IPS-11a (cell line): ENCODE results near the gene SIRT2.

ENCODE experiments used
- H3K4me3 ChIP-seq: one replicate; pipeline ENCODE4 v1.5.1; 2013; ENCODE audit warnings: low read depth, low read length, control low read depth

SIRT2 gene

GRCh38 chr19:38920602-38921419 is 21.4 kb upstream of the SIRT2 start:
- no peak overlapping the region for H3K4me3 ChIP-seq

- no peak overlapping the region for H3K4me3 ChIP-seq
Observed at GRCh38 chr19:38919837-38920601, 20.6 kb upstream of the SIRT2 start.

DNA sequence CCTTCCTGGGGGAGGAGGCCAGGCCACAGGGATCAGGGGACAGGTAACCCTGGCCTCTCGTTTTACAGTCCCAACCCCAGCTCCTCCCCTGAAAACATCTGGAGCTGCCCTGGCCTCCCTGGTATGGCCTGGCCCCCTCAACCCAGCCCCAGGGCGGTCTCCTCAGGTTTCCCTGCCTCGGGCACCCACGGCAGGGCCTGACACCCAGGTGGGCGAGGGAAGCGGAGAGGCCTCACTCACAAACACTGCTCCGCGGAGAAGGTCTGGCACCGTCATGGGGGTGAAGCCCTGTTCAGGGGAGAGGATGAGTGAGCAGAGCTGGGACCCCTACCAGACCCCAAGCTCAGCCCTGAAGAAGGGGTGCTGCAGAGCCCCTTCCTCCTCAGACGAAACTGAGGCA is 19.1 kb upstream of the SIRT2 start:
- no peak overlapping the region for H3K4me3 ChIP-seq

DNA sequence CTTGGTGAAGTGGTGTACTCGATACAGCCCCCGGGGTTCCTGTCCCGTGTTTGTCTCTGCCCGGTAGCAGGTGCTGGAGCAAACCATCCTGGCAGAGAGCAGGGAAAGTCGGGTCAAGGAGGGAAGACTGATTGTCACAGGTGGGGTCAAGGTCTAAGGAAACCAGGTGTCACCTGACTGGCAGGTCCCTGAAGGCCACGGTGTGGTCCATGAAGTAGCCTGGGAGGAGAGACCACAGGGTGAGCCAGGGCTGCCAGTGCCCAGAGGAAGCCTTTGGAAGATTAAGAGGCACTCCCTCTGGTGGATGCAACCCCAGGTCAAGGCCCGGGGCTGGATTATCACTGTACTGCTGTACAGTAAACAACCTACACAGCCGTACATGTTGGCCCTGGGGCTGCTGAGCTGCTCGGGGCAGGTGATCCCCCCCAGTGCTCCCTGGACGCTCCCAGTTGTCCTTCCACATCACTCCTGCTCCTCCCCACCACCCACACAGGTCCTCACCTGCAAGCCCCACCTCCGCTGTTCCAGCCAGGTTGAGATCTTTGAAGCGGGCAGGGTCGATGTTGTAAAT is 18.6 kb upstream of the SIRT2 start:
- no peak overlapping the region for H3K4me3 ChIP-seq

GRCh38 chr19:38917516-38917915 is 18.1 kb upstream of the SIRT2 start:
- no peak overlapping the region for H3K4me3 ChIP-seq

GRCh38 chr19:38915329-38916321 is 16.2 kb upstream of the SIRT2 start:
- no peak overlapping the region for H3K4me3 ChIP-seq

DNA sequence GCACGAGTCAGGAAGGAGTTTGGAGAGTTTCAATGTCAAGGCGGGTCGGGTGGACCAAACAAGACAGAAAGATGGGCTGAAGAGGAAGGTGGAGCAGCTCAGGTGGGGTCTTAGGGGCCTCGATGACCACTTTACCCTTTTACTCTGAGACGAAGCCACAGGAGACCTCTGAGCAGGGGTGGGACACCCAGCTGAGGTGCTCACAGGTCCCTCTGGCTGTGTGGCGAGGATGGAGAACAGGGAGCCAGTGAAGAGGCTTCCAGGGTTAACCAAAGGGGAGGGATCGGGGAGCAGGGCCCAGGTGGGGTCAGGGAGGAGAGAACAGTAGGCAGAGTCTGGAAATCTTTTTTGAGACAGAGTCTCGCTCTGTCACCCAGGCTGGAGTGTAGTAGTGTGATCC is 14.5 kb upstream of the SIRT2 start:
- H3K4me3 ChIP-seq = no peak overlapping the region

DNA sequence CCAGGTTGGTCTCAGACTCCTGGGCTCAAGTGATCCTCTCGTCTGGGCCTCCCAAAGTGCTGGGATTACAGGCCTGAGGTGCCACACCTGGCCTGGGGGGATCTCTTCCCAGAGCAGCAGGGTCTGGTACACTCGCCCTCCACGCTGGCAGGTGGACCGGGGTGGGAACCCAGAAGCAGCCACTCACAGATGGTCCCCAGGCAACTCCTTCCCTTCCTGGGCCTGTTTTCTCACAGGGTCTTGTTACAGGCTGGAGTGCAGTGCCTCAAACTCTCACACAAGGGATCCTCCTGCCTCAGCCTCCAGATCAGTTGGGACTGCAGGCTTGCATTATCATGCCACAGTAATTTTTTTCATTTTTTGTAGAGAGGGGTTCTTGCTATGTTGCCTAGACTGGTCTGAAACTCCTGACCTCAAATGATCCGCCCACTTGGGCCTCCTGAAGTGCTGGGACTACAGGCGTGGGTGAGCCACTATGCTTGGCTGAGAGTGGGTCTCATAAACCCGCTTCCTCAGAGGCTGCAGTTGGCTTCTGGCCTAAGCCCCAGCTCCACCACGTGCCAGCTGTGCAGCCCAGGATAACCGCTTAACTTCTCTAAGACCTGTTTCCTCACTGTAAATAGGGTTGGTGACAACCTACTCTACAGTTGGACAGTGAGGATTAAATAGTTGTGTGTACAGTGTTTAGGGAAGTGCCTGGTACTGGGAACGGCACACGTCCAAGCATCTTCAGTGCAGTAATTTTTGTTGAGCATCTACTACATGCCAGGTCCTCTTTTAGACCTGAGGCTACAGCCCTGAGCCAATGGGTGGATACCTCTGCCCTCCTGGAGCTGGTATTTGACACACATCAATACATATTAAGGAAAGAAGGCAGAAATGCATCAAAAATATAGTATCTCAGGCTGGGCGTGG is 13.4 kb upstream of the SIRT2 start:
- H3K4me3 ChIP-seq = no peak overlapping the region

GRCh38 chr19:38911388-38912001 is 12.1 kb upstream of the SIRT2 start:
- H3K4me3 ChIP-seq = no peak overlapping the region

DNA sequence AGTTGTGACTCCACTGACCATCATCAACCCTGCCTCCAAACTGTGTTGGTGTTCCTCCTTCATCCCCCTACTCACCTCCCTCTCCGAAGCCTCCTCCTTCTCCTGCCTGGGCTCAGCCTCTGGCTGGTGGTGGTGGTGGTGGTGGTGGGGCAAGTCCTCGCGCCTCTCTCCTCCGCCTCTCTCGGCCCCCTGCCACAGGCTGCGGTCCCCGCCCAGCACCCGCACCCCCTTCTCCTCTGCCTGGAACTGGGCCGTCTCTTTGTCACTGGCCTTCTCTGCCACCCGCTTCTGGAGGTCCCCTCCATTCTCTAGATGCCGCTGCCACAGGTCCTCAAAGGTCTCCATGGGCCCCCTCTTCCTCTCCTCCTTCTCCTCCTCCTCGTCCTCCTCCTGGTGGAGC is 11.1 kb upstream of the SIRT2 start:
- no peak overlapping the region for H3K4me3 ChIP-seq

GRCh38 chr19:38908911-38909310 is 9.5 kb upstream of the SIRT2 start:
- H3K4me3 ChIP-seq = no peak overlapping the region

- H3K4me3 ChIP-seq = no peak overlapping the region
Observed at GRCh38 chr19:38907670-38908069, 8.3 kb upstream of the SIRT2 start.

GRCh38 chr19:38907227-38907626 is 7.8 kb upstream of the SIRT2 start:
- H3K4me3 ChIP-seq = no peak overlapping the region

DNA sequence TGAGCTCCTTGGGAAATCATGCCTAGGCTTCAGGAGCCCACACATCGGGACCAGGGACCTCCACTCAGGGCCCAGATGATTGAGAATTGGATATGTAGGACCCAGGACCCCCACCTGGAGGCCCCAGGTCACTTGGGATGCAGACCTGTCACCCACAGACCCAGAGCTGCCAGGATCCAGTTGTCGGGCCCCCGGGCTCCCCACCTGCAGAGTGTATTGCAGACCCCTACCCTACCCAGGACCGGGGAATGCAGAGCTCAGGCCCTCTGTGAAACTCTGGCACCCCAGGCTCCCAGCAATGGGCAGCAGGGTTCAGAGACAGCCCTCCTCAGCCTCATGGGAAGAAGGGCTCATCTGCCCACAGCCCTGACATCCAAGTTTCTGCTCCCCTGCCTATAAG is 6.2 kb upstream of the SIRT2 start:
- H3K4me3 ChIP-seq = no peak overlapping the region

DNA sequence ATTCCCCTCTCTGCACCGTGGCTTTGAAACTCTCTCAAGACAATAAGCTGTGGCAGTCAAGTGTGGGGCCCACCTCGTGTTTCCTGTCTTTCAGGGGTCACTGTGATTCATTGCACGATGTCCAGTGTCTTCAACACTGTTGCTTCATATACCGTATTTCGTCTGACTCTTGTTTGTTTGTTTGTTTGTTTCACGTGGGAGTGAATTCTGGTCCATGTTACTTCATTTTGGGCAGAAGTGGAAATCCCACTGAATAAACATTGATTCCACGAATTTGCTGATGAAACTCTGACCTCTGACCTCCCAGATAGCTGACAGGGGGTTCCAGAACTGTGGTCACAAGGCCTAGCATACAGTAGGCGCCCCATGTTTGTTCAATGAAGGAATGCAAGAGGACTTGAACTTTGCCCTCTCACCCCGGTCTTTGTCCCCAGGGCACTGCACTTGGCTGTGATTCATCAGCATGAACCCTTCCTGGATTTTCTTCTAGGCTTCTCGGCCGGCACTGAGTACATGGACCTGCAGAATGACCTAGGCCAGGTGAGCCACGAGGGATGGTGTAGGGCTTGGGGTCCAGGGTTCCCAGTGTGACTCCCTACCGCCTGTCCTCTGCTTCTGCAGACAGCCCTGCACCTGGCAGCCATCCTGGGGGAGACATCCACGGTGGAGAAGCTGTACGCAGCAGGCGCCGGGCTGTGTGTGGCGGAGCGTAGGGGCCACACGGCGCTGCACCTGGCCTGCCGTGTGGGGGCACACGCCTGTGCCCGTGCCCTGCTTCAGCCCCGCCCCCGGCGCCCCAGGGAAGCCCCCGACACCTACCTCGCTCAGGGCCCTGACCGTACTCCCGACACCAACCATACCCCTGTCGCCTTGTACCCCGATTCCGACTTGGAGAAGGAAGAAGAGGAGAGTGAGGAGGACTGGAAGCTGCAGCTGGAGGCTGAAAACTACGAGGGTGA is 5.4 kb upstream of the SIRT2 start:
- H3K4me3 ChIP-seq = no peak overlapping the region

DNA sequence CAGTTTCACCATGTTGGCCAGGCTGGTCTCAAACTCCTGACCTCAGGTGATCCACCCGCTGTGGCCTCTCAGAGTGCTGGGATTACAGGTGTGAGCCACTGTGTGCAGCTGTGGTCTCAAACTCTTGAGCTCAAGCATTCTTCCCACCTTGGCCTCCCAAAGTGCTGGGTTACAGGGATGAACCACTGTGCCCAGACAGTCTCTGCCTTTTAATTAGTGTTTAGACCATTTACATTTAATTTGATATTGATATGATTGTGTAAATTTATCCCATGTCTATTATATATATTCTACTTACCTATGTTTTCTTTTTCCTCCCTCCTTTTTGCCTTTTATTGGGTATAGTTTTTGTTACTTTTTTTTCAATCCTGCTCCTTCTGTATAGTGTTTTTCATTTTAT is 2.3 kb upstream of the SIRT2 start:
- H3K4me3 ChIP-seq = no peak overlapping the region

DNA sequence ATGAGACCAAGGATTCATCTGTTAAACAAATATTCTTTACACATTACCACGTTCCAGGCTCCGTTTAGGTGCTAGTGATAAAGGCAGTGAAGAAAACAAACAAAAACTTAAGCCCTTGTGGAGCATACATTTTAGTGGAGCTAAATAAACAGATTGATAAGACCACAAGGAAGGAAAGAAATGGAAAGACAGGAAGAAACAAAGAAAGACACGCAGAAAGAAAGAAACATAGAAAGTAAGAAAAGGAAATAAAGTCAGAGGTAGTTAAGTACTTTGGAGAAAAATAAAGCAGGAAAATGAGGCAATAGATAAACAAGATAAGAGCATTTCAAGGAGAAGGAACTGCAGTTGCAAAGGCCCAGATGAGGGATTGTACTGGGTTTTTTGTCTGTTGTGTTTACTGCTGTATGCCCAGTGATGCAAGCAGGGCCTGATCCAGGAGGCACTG is 1.3 kb upstream of the SIRT2 start:
- H3K4me3 ChIP-seq = peak overlapping the region; percentile 78

DNA sequence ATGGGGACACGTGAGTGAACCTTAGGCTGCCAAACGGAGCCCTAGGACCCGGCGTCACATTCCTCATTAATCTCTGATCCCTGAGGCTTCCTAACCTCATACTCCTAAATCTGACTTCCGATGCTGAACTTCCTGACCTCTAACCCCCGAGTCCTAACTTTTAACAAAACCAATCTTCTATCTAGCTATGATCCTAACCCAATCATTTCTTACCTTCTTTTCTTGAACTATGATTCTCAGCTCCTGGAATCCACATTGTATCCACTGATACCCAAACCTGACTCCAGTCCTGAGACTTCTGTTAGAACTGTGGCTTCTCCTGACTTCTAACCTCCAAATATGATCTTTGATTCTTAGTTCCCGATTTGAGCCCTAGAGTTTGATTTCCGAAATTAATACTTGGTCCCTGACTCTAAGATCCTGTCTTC is 798 bp upstream of the SIRT2 start:
- H3K4me3 ChIP-seq = peak overlapping the region; percentile 78
